Measurements from ENCODE around the gene LPAR2. TPM values are rescaled to one million over a fixed set of nuclear protein-coding genes. Genes with fewer than 3 reads are reported as not detected.
"Not testable (repeated sequence)": the region's sequence is repeated elsewhere in the genome, so short reads cannot be mapped to it uniquely, and the experiment has no call there.

Gene LPAR2
- total and polyA plus RNA-seq, 8 donors = 4.1 to 156 (median 19.0) TPM

GRCh38 chr19:19610376-19611202, 17.4 kb downstream of the LPAR2 start:
- H3K4me3 ChIP-seq = no peak overlapping the region
- no peaks in the 10 kb centered on the region for H3K36me3 ChIP-seq
- intact Hi-C loops (cut with DNase I; ENCODE audit: low total_unique reads) = no loop called here
- no peaks in the 10 kb centered on the region for H3K9me3 ChIP-seq
- no peak for TF ChIP-seq CTCF (IDR thresholded peaks at IDR 0.05)
- TF ChIP-seq POLR2AphosphoS5 (IDR thresholded peaks at IDR 0.05) = no peak
- TF ChIP-seq POLR2A (IDR thresholded peaks at IDR 0.05) = no peak
- TF ChIP-seq EP300 (IDR thresholded peaks at IDR 0.05) = no peak
- H3K27me3 ChIP-seq = peaks cover 0 to 10% (median 0%) of the 10 kb centered on the region in 3 donors
- H3K4me1 ChIP-seq = peaks cover 0 to 5% (median 0%) of the 10 kb centered on the region in 4 donors
- 69 to 84% (median 71%) methylated on average over 10 of the region's 10 CpGs for WGBS, 5 donors
- no peak overlapping the region for H3K27ac ChIP-seq
- DNase-seq = no peak

- DNase-seq; H3K9me3 ChIP-seq; H3K4me3 ChIP-seq; intact Hi-C loops (cut with DNase I; ENCODE audit: low total_unique reads); H3K27me3 ChIP-seq; H3K36me3 ChIP-seq: not testable (repeated sequence)
- H3K27ac ChIP-seq = peak overlapping the region in 3 of 5 donors; percentile 34 to 67 (median 54)
- 90 to 96% (median 94%) methylated on average over 8 of the region's 8 CpGs for WGBS, 5 donors
- H3K4me1 ChIP-seq = peaks cover 0 to 11% (median 8%) of the 10 kb centered on the region in 4 donors
Measured at GRCh38 chr19:19606686-19607085, 21.3 kb downstream of the LPAR2 start.

GRCh38 chr19:19606021-19606420, 22.0 kb downstream of the LPAR2 start:
- peak; percentile 55 to 85 for DNase-seq
- Histone ChIP-seq H3K4me3 (no peak overlapping the region), H3K27ac (peak overlapping the region in 4 of 5 donors; percentile 34 to 67 (median 56)), H3K27me3 (no peaks in the 10 kb centered on the region), H3K9me3 (no peaks in the 10 kb centered on the region), H3K36me3 (no peaks in the 10 kb centered on the region), H3K4me1 (peaks cover 0 to 13% (median 9%) of the 10 kb centered on the region in 4 donors)
- intact Hi-C loops (cut with DNase I; ENCODE audit: low total_unique reads) = no loop called here
- WGBS, 5 donors = 25 to 56% (median 54%) methylated on average over 1 of the region's 1 CpG
- TF ChIP-seq EP300 (IDR thresholded peaks at IDR 0.05) (no peak), POLR2AphosphoS5 (IDR thresholded peaks at IDR 0.05) (peak in 2 of 3 donors; percentile 73 to 81)

GRCh38 chr19:19602713-19603324, 25.2 kb downstream of the LPAR2 start:
- Histone ChIP-seq H3K27ac (peak overlapping the region in 2 of 5 donors; percentile 56 to 59), H3K4me1 (peaks cover 0 to 13% (median 9%) of the 10 kb centered on the region in 4 donors), H3K4me3 (no peak overlapping the region), H3K36me3 (no peaks in the 10 kb centered on the region), H3K27me3 (no peaks in the 10 kb centered on the region), H3K9me3 (no peaks in the 10 kb centered on the region)
- intact Hi-C loops (cut with DNase I; ENCODE audit: low total_unique reads) = no loop called here
- WGBS, 5 donors = 58 to 82% (median 68%) methylated on average over 3 of the region's 3 CpGs
- no peak for TF ChIP-seq POLR2A (IDR thresholded peaks at IDR 0.05)
- no peak for TF ChIP-seq CTCF (IDR thresholded peaks at IDR 0.05)
- no peak for TF ChIP-seq POLR2AphosphoS5 (IDR thresholded peaks at IDR 0.05)
- TF ChIP-seq EP300 (IDR thresholded peaks at IDR 0.05) = no peak
- DNase-seq = no peak

GRCh38 chr19:19602136-19602712, 25.8 kb downstream of the LPAR2 start:
- peak in 1 of 3 donors; percentile 48 for TF ChIP-seq POLR2AphosphoS5 (IDR thresholded peaks at IDR 0.05)
- no peak for TF ChIP-seq POLR2A (IDR thresholded peaks at IDR 0.05)
- no peaks in the 10 kb centered on the region for H3K9me3 ChIP-seq
- no peaks in the 10 kb centered on the region for H3K36me3 ChIP-seq
- H3K27me3 ChIP-seq = no peaks in the 10 kb centered on the region
- peak in 1 of 2 donors; percentile 63 for DNase-seq
- no peak overlapping the region for H3K4me3 ChIP-seq
- 45 to 74% (median 59%) methylated on average over 9 of the region's 9 CpGs for WGBS, 5 donors
- H3K27ac ChIP-seq = peak overlapping the region in 3 of 5 donors; percentile 18 to 59 (median 56)
- H3K4me1 ChIP-seq = peaks cover 0 to 13% (median 9%) of the 10 kb centered on the region in 4 donors
- intact Hi-C loops (cut with DNase I; ENCODE audit: low total_unique reads) = no loop called here
